CD4-positive, alpha-beta T cell treated with Interleukin-4 for 1 hour (primary cell): ENCODE data around the gene CGB1.
"Not testable (repeated sequence)": the region's sequence is repeated elsewhere in the genome, so short reads cannot be mapped to it uniquely, and the experiment has no call there.

Source experiments
- DNase-seq, 2 donors: peaks; one replicate each; pipeline ENCODE4 v3.0.0-alpha.2; 2020 to 2022

CGB1 gene

DNA sequence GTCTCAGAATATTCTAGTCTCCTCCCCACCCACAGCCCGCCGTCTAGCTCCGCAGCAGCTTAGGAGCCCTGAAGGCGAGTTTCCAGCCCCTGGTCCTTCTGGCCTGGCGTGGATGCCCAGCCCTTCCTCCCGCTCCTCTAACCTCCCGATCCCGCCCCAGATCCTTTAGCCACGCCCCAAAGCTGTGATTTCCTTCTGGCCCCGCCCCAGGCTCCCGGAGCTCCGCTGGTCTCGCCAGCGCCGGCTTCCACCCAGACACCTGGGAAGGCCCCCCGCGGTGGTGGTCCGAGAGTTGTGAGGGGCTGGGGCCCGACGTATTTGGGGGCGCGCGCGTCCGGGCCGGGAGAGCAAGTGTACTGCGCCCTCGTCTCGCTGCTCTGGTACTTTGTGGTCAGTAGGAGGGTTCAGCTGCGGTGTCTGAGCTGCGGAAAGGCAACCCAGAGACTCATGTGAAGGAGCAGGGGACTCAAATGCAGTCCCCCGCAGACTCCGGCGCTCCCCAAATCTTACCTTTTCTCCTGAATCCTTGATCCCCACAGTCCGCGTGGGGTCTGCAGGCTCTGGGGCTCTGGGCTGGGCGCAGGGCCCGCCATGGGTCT, 21.0 kb upstream of the CGB1 start, which contains the start of gene CGB7:
Gene CGB7 (minus strand): TSS at position 114 of the 599 bp plus-strand sequence. CDS start 2,374 bp downstream, outside the sequence.
- peak; percentile 23 to 34 for DNase-seq

DNA sequence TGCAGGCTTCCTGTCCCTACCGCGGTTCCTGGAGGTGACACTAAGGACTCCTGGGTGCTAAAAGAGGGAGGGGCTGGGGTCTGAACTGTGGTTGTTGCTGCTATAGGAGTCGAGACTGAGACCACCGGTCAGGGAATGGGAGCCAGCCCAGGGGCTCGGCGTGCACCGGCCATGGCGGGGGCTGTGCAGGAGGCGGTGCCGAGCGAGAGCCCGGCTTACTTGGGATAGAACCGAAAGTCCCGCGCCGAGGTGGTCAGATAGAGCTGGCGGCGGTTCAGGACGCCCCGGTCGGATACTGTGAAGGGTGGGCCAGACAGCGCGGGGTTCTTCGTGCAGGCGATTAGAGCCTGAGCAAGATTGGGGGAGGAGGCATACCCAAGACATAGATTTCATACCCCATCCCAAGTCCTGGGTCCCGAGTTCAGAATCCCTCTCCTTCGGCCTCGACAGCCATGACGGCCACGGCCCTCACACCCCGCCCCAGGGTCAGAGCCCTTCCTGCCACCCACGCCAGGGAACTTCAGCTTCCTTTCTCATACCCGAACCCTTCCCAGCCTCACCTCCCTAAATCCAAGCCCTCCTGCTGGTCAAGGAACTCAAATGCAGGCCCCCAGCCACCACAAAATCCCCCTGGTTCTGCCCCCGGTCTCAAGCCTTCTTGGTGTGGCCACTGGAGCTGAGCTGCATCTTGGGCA, 20.4 kb upstream of the CGB1 start:
- DNase-seq, result not testable (repeated sequence)

DNA sequence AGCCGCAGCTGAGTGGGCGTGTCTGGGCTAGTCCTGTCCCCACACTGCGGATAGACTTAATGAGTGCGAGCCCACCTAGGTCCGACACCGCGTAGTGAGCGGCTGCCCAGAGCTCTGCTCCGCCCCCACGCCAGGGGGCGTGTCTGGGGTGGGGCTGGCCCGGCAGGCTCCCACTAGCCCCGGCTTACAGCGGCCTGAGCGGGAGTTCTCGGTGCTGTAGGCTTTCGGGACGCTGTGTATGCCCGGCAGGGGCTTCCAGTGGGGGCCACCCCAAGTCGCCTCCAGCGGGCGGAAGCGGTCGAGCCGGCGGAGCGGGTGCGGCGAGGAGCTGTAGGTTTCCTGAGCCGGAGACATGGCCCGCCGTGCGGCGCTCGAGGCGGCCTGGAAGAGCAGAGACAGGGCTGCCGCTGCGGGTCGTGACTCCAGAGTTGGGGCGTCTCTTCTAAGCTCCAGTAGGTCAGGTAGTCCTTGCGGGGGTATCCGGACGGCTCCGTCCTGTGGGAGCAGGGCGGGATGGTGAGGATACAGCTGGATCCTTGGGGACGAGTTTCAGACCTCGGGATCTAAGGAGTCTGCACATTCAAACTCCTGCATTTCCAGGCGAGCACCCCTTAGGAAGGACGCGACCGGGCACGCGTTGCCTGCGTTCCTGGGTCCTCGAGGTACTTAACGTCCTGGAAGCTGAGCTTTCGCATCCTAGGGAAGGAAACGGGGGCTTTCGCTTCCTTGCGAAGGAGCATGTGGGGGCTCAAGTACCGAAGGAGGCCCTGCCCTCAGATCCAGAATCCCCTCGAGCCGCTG, 19.6 kb upstream of the CGB1 start:
- peak; percentile 38 to 50 for DNase-seq

DNA sequence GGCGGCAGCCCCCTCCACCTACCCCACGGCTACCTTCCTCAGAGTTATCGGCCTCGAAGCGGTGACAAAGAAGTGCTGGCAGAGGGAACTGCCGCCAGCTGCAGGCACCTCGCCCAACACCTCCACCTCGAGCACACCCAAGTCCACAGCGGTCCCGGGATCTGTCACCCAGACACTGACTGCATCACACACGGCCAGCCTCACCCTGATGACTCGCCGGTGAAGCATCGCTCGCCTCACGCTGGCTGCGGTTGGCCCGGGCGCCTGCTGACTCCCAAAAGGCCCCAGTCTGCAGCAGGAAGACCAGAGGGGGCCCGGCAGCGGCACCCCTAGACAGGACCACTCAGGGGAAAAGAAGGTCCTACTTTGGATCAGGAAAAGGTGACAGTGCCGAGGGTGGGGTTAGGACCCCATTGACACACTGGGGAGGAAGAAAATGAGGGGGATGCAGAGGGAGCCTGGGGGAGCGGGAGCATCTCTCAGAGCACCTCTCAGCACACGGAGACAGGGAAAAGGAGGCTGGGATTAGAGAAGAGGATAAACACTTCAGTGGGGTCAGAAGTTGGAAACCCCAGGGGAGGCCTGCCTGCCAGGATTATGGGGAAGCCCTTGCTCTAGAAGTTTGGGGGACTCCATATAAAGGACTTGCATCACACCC, 13.8 kb upstream of the CGB1 start:
- DNase-seq, result not testable (repeated sequence)

DNA sequence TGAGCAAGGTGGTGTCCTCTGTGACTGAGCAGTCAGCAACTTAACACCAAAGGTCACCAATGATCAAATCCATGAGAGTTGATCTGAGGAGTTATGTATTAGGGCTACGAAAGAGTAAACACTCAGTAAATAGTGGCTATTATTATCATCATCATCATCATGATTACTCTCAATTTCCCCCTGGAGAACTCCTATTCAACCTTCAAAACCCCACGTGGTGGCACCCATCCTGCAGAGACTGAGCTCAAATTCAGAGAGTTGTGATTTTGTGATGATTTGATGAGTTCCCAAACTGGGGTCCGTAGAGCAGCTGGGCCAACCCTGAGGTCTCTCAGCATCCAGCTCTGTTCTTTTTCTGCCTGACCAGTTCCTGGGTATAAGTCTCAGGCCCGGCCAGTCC, 13.1 kb upstream of the CGB1 start:
- not testable (repeated sequence) for DNase-seq

DNA sequence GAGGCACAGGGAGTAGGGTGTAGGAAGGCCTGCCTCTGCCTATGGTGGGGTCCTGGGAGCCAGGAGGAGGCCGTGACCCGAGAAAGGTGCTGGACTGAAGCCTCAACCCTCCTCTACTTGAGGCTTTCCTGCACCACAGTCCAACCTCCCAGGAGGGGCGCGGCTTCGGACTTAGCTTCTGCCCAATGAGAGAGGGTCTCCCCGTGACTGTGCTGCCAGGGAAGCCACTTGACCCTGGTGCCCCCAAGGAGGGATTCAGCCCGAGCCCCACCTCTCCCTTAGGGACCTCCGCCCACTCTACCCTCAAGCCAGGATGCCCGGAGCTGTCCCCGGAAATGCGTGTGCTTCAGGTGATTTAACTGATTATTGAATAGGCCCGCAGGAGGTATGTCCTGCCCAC, 12.3 kb upstream of the CGB1 start, which contains the start of gene CGB8:
Gene CGB8 (minus strand): TSS at position 101 of the 400 bp plus-strand sequence. CDS start 372 bp downstream, outside the sequence.
- DNase-seq, result not testable (repeated sequence)

DNA sequence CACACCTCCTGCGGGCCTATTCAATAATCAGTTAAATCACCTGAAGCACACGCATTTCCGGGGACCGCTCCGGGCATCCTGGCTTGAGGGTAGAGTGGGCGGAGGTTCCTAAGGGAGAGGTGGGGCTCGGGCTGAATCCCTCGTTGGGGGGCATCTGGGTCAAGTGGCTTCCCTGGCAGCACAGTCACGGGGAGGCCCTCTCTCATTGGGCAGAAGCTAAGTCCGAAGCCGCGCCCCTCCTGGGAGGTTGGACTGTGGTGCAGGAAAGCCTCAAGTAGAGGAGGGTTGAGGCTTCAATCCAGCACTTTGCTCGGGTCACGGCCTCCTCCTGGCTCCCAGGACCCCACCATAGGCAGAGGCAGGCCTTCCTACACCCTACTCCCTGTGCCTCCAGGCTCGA, 6.9 kb upstream of the CGB1 start, which contains the start of gene CGB5:
Gene CGB5 (plus strand): TSS at position 301 of the 400 bp plus-strand sequence. CDS start 362 bp downstream, outside the sequence.
- not testable (repeated sequence) for DNase-seq

DNA sequence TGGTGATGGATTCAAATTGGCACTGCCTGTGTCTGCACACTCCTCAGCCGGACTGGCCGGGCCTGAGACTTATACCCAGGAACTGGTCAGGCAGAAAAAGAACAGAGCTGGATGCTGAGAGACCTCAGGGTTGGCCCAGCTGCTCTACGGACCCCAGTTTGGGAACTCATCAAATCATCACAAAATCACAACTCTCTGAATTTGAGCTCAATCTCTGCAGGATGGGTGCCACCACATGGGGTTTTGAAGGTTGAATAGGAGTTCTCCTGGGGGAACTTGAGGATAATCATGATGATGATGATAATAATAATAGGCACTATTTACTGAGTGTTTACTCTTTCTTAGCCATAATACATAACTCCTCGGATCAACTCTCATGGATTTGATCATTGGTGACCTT, 6.0 kb upstream of the CGB1 start:
- not testable (repeated sequence) for DNase-seq

DNA sequence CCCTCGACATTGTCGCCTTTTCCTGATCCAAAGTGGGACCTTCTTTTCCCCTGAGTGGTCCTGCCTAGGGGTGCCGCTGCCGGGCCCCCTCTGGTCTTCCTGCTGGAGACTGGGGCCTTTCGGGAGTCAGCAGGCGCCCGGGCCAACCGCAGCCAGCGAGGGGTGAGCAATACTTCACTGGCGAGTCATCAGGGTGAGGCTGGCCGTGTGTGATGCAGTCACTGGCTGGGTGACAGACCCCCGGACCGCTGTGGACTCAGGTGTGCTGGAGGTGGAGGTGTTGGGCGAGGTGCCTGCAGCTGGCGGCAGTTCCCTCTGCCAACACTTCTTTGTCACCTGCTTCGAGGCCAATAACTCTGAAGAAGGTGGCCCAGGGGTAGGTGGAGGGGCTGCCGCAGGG, 5.5 kb upstream of the CGB1 start:
- DNase-seq, result no peak

DNA sequence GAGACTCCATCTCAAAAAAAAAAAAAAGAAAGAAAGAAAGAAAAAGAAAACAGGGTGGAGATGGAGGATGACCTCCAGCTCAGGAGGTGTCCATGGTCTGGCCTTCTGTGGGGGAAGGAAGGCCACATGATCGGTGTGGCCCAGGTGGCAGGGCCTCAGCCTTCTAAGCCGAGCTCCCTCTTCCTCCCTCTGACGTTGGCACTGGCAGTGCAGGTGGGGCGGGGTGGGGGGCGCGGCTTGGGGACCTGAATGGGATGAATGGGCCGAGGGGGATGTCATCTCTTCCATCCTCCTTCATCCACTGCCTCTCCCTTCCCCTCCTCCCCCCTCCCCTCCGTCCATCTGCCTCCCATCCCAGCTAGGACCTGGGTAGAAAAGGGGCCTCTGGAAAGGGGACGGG, 3.0 kb upstream of the CGB1 start:
- DNase-seq, result not testable (repeated sequence)

DNA sequence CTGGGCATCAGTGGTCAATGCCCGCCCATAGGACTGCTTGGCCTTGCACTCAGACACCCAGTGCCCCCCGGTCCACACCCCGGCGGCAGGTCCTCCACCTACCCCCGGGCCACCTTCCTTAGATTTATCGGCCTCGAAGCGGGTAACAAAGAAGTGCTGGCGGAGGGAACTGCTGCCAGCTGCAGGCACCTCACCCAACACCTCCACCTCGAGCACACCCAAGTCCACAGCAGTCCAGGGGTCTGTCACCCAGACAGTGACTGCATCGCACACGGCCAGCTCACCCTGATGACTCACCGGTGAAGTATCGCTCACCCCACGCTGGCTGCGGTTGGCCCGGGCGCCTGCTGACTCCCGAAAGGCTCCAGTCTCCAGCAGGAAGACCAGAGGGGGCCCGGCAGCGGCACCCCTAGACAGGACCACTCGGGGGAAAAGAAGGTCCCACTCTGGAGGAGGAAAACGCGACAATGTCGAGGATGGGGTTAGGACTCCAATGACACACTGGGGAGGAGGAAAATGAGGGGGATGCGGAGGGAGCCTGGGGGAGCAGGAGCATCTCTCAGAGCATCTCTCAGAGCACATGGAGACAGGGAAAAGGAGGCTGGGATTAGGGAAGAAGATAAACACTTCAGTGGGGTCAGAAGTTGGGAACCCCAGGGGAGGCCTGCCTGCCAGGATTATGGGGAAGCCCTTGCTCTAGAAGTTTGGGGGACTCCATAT, 2.0 kb upstream of the CGB1 start:
- DNase-seq, result not testable (repeated sequence)

DNA sequence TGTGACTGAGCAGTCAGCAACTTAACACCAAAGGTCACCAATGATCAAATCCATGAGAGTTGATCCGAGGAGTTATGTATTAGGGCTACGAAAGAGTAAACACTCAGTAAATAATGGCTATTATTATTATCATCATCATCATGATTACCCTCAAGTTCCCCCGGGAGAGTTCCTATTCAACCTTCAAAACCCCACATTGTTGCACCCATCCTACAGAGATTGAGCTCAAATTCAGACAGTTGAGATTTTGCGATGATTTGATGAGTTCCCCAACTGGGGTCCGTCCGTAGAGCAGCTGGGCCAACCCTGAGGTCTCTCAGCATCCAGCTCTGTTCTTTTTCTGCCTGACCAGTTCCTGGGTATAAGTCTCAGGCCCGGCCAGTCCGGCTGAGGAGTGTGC, 1.4 kb upstream of the CGB1 start:
- DNase-seq, result not testable (repeated sequence)

DNA sequence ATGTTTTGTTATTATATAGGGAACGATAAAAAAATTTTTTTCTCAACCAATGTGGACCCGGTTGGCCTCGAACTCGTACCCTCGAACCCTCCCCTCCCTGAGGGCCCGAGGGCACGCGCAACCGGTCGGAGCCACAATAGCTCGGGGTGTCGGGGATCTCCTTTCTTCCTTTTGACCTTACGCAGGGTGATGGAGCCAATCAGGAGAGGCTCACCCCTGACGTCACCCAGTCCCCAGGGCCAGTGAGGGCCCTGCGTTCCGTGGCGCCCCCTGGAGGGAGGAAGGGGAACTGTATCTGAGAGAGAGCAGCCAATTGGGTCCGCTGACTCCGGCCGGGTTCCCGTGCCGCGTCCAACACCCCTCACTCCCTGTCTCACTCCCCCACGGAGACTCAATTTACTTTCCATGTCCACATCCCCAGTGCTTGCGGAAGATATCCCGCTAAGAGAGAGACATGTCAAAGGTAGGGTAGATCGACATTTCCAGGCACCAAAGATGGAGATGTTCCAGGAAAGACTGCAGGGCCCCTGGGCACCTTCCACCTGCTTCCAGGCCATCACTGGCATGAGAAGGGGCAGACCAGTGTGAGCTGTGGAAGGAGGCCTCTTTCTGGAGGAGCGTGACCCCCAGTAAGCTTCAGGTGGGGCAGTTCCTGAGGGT, 4.9 kb downstream of the CGB1 start, which contains the start of gene CGB2:
Gene CGB2 (plus strand): TSS at position 249 of the 660 bp plus-strand sequence. CDS start 206 bp downstream, at position 455.
- DNase-seq, result peak; percentile 53 to 64

DNA sequence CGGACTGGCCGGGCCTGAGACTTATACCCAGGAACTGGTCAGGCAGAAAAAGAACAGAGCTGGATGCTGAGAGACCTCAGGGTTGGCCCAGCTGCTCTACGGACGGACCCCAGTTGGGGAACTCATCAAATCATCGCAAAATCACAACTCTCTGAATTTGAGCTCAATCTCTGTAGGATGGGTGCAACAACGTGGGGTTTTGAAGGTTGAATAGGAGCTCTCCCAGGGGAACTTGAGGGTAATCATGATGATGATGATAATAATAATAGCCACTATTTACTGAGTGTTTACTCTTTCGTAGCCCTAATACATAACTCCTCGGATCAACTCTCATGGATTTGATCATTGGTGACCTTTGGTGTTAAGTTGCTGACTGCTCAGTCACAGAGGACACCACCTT, 6.4 kb downstream of the CGB1 start:
- DNase-seq, result not testable (repeated sequence)

DNA sequence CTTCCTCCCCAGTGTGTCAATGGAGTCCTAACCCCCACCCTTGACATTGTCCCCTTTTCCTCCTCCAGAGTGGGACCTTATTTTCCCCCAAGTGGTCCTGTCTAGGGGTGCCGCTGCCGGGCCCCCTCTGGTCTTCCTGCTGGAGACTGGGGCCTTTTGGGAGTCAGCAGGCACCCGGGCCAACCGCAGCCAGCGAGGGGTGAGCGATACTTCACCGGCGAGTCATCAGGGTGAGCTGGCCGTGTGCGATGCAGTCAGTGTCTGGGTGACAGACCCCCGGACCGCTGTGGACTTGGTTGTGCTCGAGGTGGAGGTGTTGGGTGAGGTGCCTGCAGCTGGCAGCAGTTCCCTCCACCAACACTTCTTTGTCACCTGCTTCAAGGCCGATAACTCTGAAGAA, 6.9 kb downstream of the CGB1 start:
- not testable (repeated sequence) for DNase-seq

DNA sequence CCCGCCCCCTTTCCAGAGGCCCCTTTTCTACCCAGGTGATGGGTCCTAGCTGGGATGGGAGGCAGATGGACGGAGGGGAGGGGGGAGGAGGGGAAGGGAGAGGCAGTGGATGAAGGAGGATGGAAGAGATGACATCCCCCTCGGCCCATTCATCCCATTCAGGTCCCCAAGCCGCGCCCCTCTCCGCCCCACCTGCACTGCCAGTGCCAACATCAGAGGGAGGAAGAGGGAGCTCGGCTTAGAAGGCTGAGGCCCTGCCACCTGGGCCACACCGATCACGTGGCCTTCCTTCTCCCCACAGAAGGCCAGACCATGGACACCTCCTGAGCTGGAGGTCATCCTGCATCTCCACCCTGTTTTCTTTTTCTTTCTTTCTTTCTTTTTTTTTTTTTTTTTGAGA, 8.0 kb downstream of the CGB1 start:
- DNase-seq, result not testable (repeated sequence)

DNA sequence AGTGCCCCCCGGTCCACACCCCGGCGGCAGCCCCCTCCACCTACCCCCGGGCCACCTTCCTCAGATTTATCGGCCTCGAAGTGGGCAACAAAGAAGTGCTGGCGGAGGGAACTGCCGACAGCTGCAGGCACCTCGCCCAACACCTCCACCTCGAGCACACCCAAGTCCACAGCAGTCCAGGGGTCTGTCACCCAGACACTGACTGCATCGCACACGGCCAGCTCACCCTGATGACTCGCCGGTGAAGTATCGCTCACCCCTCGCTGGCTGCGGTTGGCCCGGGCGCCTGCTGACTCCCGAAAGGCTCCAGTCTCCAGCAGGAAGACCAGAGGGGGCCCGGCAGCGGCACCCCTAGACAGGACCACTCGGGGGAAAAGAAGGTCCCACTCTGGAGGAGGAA, 11.1 kb downstream of the CGB1 start:
- DNase-seq, result not testable (repeated sequence)

DNA sequence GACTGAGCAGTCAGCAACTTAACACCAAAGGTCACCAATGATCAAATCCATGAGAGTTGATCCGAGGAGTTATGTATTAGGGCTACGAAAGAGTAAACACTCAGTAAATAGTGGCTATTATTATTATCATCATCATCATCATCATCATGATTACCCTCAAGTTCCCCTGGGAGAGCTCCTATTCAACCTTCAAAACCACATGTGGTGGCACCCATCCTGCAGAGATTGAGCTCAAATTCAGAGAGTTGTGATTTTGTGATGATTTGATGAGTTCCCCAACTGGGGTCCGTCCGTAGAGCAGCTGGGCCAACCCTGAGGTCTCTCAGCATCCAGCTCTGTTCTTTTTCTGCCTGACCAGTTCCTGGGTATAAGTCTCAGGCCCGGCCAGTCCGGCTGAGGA, 11.6 kb downstream of the CGB1 start:
- DNase-seq, result not testable (repeated sequence)

DNA sequence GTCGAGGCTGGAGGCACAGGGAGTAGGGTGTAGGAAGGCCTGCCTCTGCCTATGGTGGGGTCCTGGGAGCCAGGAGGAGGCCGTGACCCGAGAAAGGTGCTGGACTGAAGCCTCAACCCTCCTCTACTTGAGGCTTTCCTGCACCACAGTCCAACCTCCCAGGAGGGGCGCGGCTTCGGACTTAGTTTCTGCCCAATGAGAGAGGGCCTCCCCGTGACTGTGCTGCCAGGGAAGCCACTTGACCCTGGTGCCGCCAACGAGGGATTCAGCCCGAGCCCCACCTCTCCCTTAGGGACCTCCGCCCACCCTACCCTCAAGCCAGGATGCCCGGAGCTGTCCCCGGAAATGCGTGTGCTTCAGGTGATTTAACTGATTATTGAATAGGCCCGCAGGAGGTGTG, 12.5 kb downstream of the CGB1 start, which contains the start of gene CGB3:
Gene CGB3 (minus strand): TSS at position 101 of the 400 bp plus-strand sequence. CDS start 362 bp downstream, outside the sequence.
- DNase-seq, result not testable (repeated sequence)

DNA sequence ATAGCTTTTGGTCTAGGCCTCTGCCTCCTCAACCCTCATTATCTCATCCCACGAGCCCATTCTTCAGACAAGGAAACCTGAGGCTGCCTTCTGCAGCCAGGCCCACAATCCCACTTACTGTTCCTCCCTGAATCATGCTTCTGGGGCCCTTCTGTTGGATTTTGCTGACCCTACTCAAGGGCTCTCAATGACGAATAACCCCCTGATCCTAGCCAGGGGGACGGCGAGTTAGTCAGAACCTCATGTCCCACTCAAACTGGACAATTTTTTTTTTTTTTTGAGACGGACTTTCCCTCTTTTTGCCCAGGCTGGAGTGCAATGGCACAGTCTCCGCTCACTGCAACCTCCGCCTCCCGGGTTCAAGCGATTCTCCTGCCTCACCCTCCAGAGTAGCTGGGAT, 14.6 kb downstream of the CGB1 start:
- no peak for DNase-seq
